GM18909 (cell line): ENCODE data around the gene ZFR2.

Source experiments
- ATAC-seq: cut with Tn5 transposase; IDR thresholded peaks from one replicate; pipeline ENCODE4 v1.9.1; 2021; ENCODE audit warnings: mild to moderate bottlenecking; ENCODE audit not compliant: unreplicated experiment, poor library complexity

The ZFR2 gene

GRCh38 chr19:3796358-3796757 is 72.5 kb downstream of the ZFR2 start:
- no peak for ATAC-seq

GRCh38 chr19:3793799-3794198 is 75.0 kb downstream of the ZFR2 start:
- ATAC-seq, result no peak

- no peak for ATAC-seq
These were observed 76.7 kb downstream of the ZFR2 start for GRCh38 chr19:3792114-3792513.

GRCh38 chr19:3790941-3791340 is 77.9 kb downstream of the ZFR2 start:
- ATAC-seq, result no peak

GRCh38 chr19:3790209-3790734 is 78.6 kb downstream of the ZFR2 start:
- no peak for ATAC-seq

GRCh38 chr19:3788996-3789778 is 79.7 kb downstream of the ZFR2 start:
- no peak for ATAC-seq

- ATAC-seq, result no peak
These were observed 82.7 kb downstream of the ZFR2 start, which contains the start of gene MATK for GRCh38 chr19:3785938-3786824. MATK (minus strand) TSS chr19:3786381; CDS start chr19:3785135, 1,246 bp downstream.

GRCh38 chr19:3785451-3785937 is 83.3 kb downstream of the ZFR2 start:
- ATAC-seq, result no peak

- no peak for ATAC-seq
These were observed 84.0 kb downstream of the ZFR2 start for GRCh38 chr19:3784607-3785450.

GRCh38 chr19:3783660-3784584 is 84.9 kb downstream of the ZFR2 start:
- ATAC-seq, result no peak

- ATAC-seq, result no peak
These were observed 85.9 kb downstream of the ZFR2 start for GRCh38 chr19:3782903-3783302.

- no peak for ATAC-seq
These were observed 86.5 kb downstream of the ZFR2 start for GRCh38 chr19:3782330-3782729.

GRCh38 chr19:3781603-3782002 is 87.2 kb downstream of the ZFR2 start:
- no peak for ATAC-seq

GRCh38 chr19:3780786-3781304 is 88.0 kb downstream of the ZFR2 start:
- ATAC-seq, result no peak

GRCh38 chr19:3778899-3779723 is 89.7 kb downstream of the ZFR2 start:
- no peak for ATAC-seq

GRCh38 chr19:3778104-3778867 is 90.6 kb downstream of the ZFR2 start:
- no peak for ATAC-seq

- ATAC-seq, result no peak
These were observed 92.3 kb downstream of the ZFR2 start for GRCh38 chr19:3776479-3777040.
